DMS 273 treated with DMSO at 0.1 percent for 48 hours (cell line): ENCODE data around the gene ZNFX1.
"Not testable (repeated sequence)": the region's sequence is repeated elsewhere in the genome, so short reads cannot be mapped to it uniquely, and the experiment has no call there.

Source experiments
- DNase-seq: peaks from one replicate; lab custom pipeline; 2025; lab: John Stamatoyannopoulos, UW

Gene ZNFX1

DNA sequence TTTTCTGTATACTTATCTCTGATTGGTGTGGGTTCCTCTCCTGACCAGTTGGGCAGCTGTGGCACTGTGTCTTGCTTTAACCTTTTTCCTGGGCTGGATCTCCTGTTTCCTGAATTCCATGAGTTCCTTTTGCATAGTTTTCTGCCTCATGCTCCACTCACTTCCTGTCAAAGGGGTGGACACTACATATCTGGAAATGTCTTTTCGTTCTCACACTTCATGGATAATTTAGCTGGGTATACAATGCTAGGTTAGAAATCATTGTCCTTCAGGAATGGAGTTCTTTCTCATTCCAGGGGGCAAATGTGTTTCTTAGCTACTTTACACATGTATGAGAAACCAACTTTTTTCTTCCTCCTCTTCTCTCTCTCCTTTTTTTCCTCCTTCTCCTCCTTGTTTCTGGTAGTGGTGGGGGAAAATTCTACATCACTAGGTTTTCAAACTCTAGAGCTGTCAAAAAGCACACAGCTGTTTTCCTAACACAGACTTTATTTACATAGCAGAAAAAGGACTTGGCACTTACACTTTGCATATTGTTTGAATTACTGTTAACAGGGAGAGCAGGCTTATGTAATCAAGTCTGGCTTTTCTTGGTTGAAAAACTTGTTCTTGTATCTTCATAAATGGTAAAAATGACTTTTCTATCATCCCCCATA, 67.6 kb downstream of the ZNFX1 start:
- no peak for DNase-seq

DNA sequence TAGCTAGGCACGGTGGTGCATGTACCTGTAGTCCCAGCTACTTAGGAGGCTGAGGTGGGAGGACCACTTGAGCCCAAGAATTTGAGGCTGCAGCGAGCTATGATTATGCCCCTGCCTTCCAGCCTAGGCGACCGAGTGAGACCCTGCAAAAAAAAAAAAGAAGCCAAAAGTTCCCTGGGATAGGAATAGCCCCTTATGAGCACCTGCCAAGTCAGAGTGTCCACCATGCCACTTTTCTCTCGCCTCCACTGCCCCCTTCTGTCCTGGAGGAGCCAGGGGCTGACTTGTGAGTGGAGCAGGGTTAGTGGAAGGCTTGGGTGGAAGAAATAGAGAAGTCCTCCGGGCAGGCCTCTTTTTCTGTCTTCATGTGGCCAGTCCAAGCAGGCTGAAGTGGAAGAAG, 70.8 kb downstream of the ZNFX1 start:
- DNase-seq: no peak

DNA sequence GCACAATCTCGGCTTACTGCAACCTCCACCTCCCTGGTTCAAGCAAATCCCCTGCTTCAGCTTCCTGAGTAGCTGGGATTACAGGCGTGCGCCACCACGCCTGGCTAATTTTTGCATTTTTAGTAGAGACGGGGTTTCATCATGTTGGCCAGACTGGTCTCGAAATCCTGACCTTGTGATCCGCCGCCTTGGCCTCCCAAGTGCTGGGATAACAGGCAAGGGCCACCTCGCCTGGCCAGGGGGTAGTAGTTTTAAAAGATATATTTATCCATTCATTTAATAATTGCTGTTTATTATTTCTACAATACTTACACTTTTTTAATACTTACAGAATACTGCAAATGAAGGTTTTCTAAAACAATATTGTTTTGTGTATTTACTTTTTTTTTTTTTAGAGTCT, 74.1 kb downstream of the ZNFX1 start:
- no peak for DNase-seq

DNA sequence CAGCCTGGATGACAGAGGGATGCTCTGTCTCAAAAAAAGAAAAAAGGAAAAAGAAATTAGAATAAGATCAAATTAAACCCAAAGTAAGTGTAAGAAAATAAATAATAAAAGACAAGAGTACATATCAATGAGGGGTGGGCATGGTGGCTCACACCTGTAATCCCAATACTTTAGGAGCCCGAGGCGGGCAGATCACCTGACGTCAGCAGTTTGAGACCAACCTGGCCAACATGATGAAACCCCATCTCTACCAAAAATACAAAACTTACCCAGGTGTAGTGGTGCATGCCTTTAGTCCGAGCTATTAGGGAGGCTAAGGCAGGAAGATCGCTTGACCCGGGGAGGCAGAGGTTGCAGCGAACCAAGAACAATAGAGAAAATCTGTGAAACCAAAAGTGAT, 74.8 kb downstream of the ZNFX1 start:
- DNase-seq: no peak

DNA sequence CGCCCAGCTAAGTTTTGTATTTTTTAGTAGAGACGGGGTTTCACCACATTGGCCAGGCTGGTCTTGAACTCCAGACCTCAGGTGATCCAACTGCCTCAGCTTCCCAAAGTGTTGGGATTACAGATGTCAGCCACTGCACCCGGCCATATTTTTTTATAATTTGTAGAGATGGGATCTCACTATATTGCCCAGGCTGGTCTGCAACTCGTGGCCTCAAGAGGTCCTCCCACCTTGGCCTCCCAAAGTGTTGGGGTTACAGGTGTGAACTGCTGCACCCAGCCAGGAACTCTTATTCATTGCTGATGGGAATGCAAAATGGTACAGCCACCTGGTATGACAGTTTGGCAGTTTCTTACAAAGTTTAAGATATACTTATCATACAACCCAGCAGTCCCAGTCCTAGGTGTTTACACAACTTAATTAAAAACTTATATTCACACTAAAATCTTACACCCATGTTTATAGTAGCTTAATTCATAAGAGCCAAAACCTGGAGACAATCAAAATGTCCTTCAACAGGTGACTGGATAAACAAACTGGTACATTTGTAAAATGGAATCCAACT, 78.0 kb downstream of the ZNFX1 start:
- DNase-seq: no peak

DNA sequence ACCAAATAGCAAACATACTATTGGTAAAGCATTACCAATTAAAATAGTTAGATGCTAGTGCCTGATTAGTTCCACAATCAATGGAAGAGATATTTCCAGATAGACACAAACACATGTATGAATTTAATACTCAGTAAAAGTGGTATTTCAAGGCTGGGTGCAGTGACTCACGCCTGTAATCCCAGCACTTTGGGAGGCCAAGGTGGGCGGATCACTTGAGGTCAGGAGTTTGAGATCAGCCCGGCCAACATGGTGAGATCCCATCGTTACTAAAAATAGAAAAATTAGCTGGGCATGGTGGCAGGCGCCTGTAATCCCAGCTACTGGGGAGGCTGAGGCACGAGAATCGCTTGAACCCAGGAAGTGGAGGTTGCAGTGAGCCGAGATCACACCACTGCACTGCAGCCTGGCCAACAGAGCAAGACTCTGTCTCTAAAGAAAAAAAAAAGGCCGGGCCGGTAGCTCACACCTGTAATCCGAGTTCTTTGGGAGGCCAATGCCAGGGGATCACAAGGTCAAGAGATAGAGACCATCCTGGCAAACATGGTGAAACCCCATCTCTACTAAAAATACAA, 84.8 kb downstream of the ZNFX1 start:
- DNase-seq: not testable (repeated sequence)
